WTC11 (cell line): ENCODE data around the gene NUB1. TPM values are rescaled to one million over a fixed set of nuclear protein-coding genes. Genes with fewer than 3 reads are reported as not detected.
"Not testable (repeated sequence)": the region's sequence is repeated elsewhere in the genome, so short reads cannot be mapped to it uniquely, and the experiment has no call there.

Source experiments
- ATAC-seq: fragments of 200-7000 bp; cut with Tn5 transposase; 2 replicates; pipeline ENCODE4 v1.10.0; 2021; ENCODE audit warnings: mild to moderate bottlenecking, moderate library complexity
- CTCF ChIA-PET: fragments of 300-600 bp; sonication (Branson Sonifier 250); formaldehyde crosslinking; loops from one replicate; lab custom pipeline; 2021; ENCODE audit warnings: antibody characterized with exemption; lab: Charles Lee
- POLR2A ChIA-PET: fragments of 350-600 bp; sonication (Branson Sonifier 250); formaldehyde crosslinking; loops from one replicate; lab custom pipeline; 2021; ENCODE audit warnings: antibody characterized with exemption; lab: Charles Lee
- DNase-seq: peaks from one replicate; pipeline ENCODE4 v3.0.0; 2021; ENCODE audit warnings: low spot score
- H3K27ac Mint-ChIP-seq: 2 replicates; pipeline ENCODE4 v1.8.0; 2021; ENCODE audit warnings: mixed read lengths
- H3K27me3 Mint-ChIP-seq: 2 replicates; pipeline ENCODE4 v1.8.0; 2021; ENCODE audit warnings: low read depth, mild to moderate bottlenecking, moderate library complexity, mixed read lengths
- H3K36me3 Mint-ChIP-seq: 2 replicates; pipeline ENCODE4 v1.8.0; 2021; ENCODE audit warnings: mixed read lengths
- H3K4me1 Mint-ChIP-seq: 2 replicates; pipeline ENCODE4 v1.8.0; 2022; ENCODE audit warnings: mixed read lengths
- H3K4me3 Mint-ChIP-seq: 2 replicates; pipeline ENCODE4 v1.8.0; 2021; ENCODE audit warnings: mild to moderate bottlenecking, moderate library complexity, mixed read lengths
- H3K9me3 Mint-ChIP-seq: 2 replicates; pipeline ENCODE4 v1.8.0; 2021; ENCODE audit warnings: mixed read lengths
- AR ChIP-seq: fragments of 250-450 bp; sonication (Bioruptor Pico); IDR thresholded peaks from 2 replicates; pipeline ENCODE4 v1.9.0; 2021; ENCODE audit warnings: mild to moderate bottlenecking
- ARID4B ChIP-seq: sonication (generic); formaldehyde crosslinking; IDR thresholded peaks from 2 replicates; pipeline ENCODE4 v1.8.0; 2023; ENCODE audit warnings: missing genetic modification reagents, mild to moderate bottlenecking, borderline replicate concordance
- ATF1 ChIP-seq: sonication (generic); formaldehyde crosslinking; IDR thresholded peaks from 2 replicates; pipeline ENCODE4 v1.8.1; 2023; ENCODE audit warnings: mild to moderate bottlenecking, moderate library complexity, missing genetic modification reagents
- CREB1 ChIP-seq: sonication (generic); formaldehyde crosslinking; IDR thresholded peaks from 2 replicates; pipeline ENCODE4 v1.8.0; 2023; ENCODE audit warnings: mild to moderate bottlenecking, missing genetic modification reagents
- E2F5 ChIP-seq: sonication (generic); formaldehyde crosslinking; IDR thresholded peaks from 2 replicates; pipeline ENCODE4 v1.8.1; 2022; ENCODE audit warnings: mild to moderate bottlenecking, moderate library complexity, missing genetic modification reagents
- EMX1 ChIP-seq: fragments of 250-450 bp; sonication (Bioruptor Pico); IDR thresholded peaks from 2 replicates; pipeline ENCODE4 v1.8.0; 2021; ENCODE audit warnings: mild to moderate bottlenecking
- ESRRA ChIP-seq: sonication (generic); formaldehyde crosslinking; IDR thresholded peaks from 2 replicates; pipeline ENCODE4 v1.8.1; 2022; ENCODE audit warnings: mild to moderate bottlenecking, missing genetic modification reagents, borderline replicate concordance
- ETV6 ChIP-seq: sonication (generic); formaldehyde crosslinking; IDR thresholded peaks from 2 replicates; pipeline ENCODE4 v1.8.1; 2022; ENCODE audit warnings: mild to moderate bottlenecking, missing genetic modification reagents
- GABPB1 ChIP-seq: sonication (generic); formaldehyde crosslinking; IDR thresholded peaks from 2 replicates; pipeline ENCODE4 v1.8.1; 2023; ENCODE audit warnings: mild to moderate bottlenecking, missing genetic modification reagents
- IRF2 ChIP-seq: sonication (generic); formaldehyde crosslinking; IDR thresholded peaks from 2 replicates; pipeline ENCODE4 v1.8.0; 2022; ENCODE audit warnings: low read depth, missing genetic modification reagents, borderline replicate concordance
- NR1H2 ChIP-seq: sonication (generic); formaldehyde crosslinking; IDR thresholded peaks from 2 replicates; pipeline ENCODE4 v1.9.0; 2021; ENCODE audit warnings: mild to moderate bottlenecking, moderate library complexity, missing genetic modification reagents
- RORB ChIP-seq: fragments of 250-450 bp; sonication (Bioruptor Pico); IDR thresholded peaks from 2 replicates; pipeline ENCODE4 v1.9.0; 2021; ENCODE audit warnings: mild to moderate bottlenecking
- SOX15 ChIP-seq: fragments of 250-450 bp; sonication (Bioruptor Pico); IDR thresholded peaks from 2 replicates; pipeline ENCODE4 v1.9.0; 2021; ENCODE audit warnings: mild to moderate bottlenecking
- SP1 ChIP-seq: sonication (generic); formaldehyde crosslinking; conservative IDR thresholded peaks from 2 replicates; pipeline ENCODE4 v1.8.1; 2022; ENCODE audit warnings: missing genetic modification reagents
- TP53 ChIP-seq: sonication (generic); formaldehyde crosslinking; IDR thresholded peaks from 2 replicates; pipeline ENCODE4 v1.8.1; 2023; ENCODE audit warnings: mild to moderate bottlenecking, missing genetic modification reagents
- ZNF317 ChIP-seq: sonication (generic); formaldehyde crosslinking; IDR thresholded peaks from 2 replicates; pipeline ENCODE4 v1.8.1; 2023; ENCODE audit warnings: low read depth, mild to moderate bottlenecking, moderate library complexity, missing genetic modification reagents, borderline replicate concordance
- ZNF423 ChIP-seq: fragments of 250-450 bp; sonication (Bioruptor Pico); IDR thresholded peaks from 2 replicates; pipeline ENCODE4 v2.1.2; 2022; ENCODE audit warnings: mild to moderate bottlenecking, moderate library complexity
- ZNF671 ChIP-seq: fragments of 250-450 bp; sonication (Bioruptor Pico); IDR thresholded peaks from 2 replicates; pipeline ENCODE4 v1.8.0; 2021; ENCODE audit warnings: mild to moderate bottlenecking
- total RNA-seq: library from RNA; stranded (reverse); gene quantifications from 3 replicates; pipeline ENCODE4 v1.2.3, GENCODE V29; 2021

NUB1 gene
- total RNA-seq, 1 experiment from 2014 or later, result 38.3 TPM

GRCh38 chr7:151301471-151302462, 39.8 kb upstream of the NUB1 start (continued):
- TF ChIP-seq TP53 (no peak), ZNF423 (CRISPR knock-in tag) (no peak), CREB1 (CRISPR knock-in tag) (no peak), SOX15 (CRISPR knock-in tag) (no peak), AR (CRISPR knock-in tag) (no peak), SP1 (CRISPR knock-in tag) (no peak), RORB (CRISPR knock-in tag) (no peak)
- TF ChIP-seq, all 79 proteins: peak for 0

- H3K27ac Mint-ChIP-seq, DNase-seq, H3K36me3 Mint-ChIP-seq, ATAC-seq: not testable (repeated sequence)
- Mint-ChIP-seq H3K27me3 (peaks cover 23% of the 10 kb centered on the region), H3K4me1 (peaks cover 14% of the 10 kb centered on the region), H3K4me3 (peak overlapping the region; percentile 73), H3K9me3 (peaks cover 13% of the 10 kb centered on the region)
- ChIA-PET CTCF (interaction anchor here (0.6 to 2.7 kb wide), 24 partner anchors 10 to 1549 kb away, joined by 3 to 39 read pairs (median 5); partner anchors contain the start of genes ABCF2 and NUB1), POLR2A (interaction anchor here (0.6 to 1.2 kb wide), 6 partner anchors 29 to 550 kb away, joined by 3 to 9 read pairs (median 3); partner anchors contain the start of genes ABCF2 and NUB1)
- TF ChIP-seq ETV6 (CRISPR knock-in tag), result 0 out of 2 replicates have a peak, but pooled peaks have one; percentile 5
Observed at GRCh38 chr7:151304251-151304650, 37.4 kb upstream of the NUB1 start.

GRCh38 chr7:151304856-151305255, 36.8 kb upstream of the NUB1 start:
- DNase-seq, result no peak
- POLR2A ChIA-PET, result interaction anchor here (0.6 to 1.2 kb wide), 7 partner anchors 28 to 549 kb away, joined by 3 to 9 read pairs (median 3); partner anchors contain the start of genes ABCF2 and NUB1
- H3K4me1 Mint-ChIP-seq, result peaks cover 14% of the 10 kb centered on the region

GRCh38 chr7:151306374-151306773, 35.2 kb upstream of the NUB1 start:
- Mint-ChIP-seq H3K4me3 (no peak overlapping the region), H3K4me1 (peaks cover 14% of the 10 kb centered on the region), H3K9me3 (peaks cover 10% of the 10 kb centered on the region), H3K27me3 (peaks cover 18% of the 10 kb centered on the region), H3K36me3 (no peaks in the 10 kb centered on the region), H3K27ac (no peak overlapping the region)
- DNase-seq (no peak), ATAC-seq (no peak)
- POLR2A ChIA-PET, result no interaction called here
- CTCF ChIA-PET, result interaction anchor here (0.8 to 2.7 kb wide), 2 partner anchors 8 to 62 kb away, joined by 4 to 27 read pairs; no protein-coding TSS in a partner anchor
- TF ChIP-seq ZNF671 (CRISPR knock-in tag) (no peak), ARID4B (CRISPR knock-in tag) (no peak), ATF1 (no peak), IRF2 (CRISPR knock-in tag) (no peak), AR (CRISPR knock-in tag) (no peak), GABPB1 (CRISPR knock-in tag) (no peak), ESRRA (CRISPR knock-in tag) (no peak)

More at GRCh38 chr7:151304856-151305255, 36.8 kb upstream of the NUB1 start:
- TF ChIP-seq ZNF317 (0 out of 2 replicates have a peak, but pooled peaks have one; percentile 53), NR1H2 (CRISPR knock-in tag) (no peak), EMX1 (no peak), E2F5 (no peak)
- ATAC-seq, result peak; percentile 71
- peaks cover 23% of the 10 kb centered on the region for H3K27me3 Mint-ChIP-seq
- no peaks in the 10 kb centered on the region for H3K36me3 Mint-ChIP-seq
- CTCF ChIA-PET, result interaction anchor here (0.6 to 2.7 kb wide), 23 partner anchors 10 to 1550 kb away, joined by 3 to 39 read pairs (median 5); partner anchors contain the start of genes ABCF2 and NUB1
- peak overlapping the region; percentile 95 for H3K27ac Mint-ChIP-seq
- peak overlapping the region; percentile 73 for H3K4me3 Mint-ChIP-seq
- H3K9me3 Mint-ChIP-seq, result peaks cover 6% of the 10 kb centered on the region
